HepG2 (cell line): ENCODE results near the gene PPP1R1A. TPM values are rescaled to one million over a fixed set of nuclear protein-coding genes. Genes with fewer than 3 reads are reported as not detected.

Experiments
- ATAC-seq: fragments of 200-7000 bp; cut with Tn5 transposase; 3 replicates; pipeline ENCODE4 v1.9.1; 2020; ENCODE audit warnings: mild to moderate bottlenecking, moderate library complexity
- BruUV-seq: library from RNA; stranded (reverse); fragments of 400-500 nt; replicated peaks from 2 replicates; lab custom pipeline; 2021; lab: Mats Ljungman, UMichigan
- CTCF ChIA-PET: fragments of 300-600 bp; formaldehyde crosslinking; extraction: SDS; loops from one replicate; lab custom pipeline; 2021; ENCODE audit warnings: low total read pairs, inconsistent platforms, low intra/inter-chr PET ratio; lab: Yijun Ruan, JAX
- POLR2A ChIA-PET: fragments of 350-600 bp; sonication (Branson Sonifier 250); formaldehyde crosslinking; loops from one replicate; lab custom pipeline; 2020; ENCODE audit warnings: antibody characterized with exemption, inconsistent platforms; lab: Yijun Ruan, JAX
- DNase-seq: peaks from one replicate; pipeline ENCODE4 v3.0.0-alpha.2; 2015; ENCODE audit warnings: low spot score
- FAIRE-seq: peaks from 3 replicates; lab custom pipeline; 2011; peaks lifted over from hg19 to GRCh38; lab: Jason Lieb, UNC
- H2AFZ ChIP-seq: one replicate; pipeline ENCODE4 v1.6.1; 2011; ENCODE audit warnings: low read length, inconsistent platforms
- H3K27ac ChIP-seq: fragments of 300-600 bp; 3 replicates; pipeline ENCODE4 v1.8.0; 2011; ENCODE audit warnings: mixed run types, mild to moderate bottlenecking, mixed read lengths, low read length, inconsistent platforms; ENCODE audit not compliant: insufficient read depth; ENCODE audit errors: extremely low read length
- H3K27me3 ChIP-seq, 2 experiments: fragments of 200-600 bp in 1 of 2; 2 replicates in 1 of 2; 3 replicates in 1 of 2; pipeline versions ENCODE4 v1.6.0 to v1.8.0; 2011; ENCODE audit warnings: low read length in 2 of 2, mild to moderate bottlenecking in 2 of 2, moderate library complexity in 2 of 2, inconsistent platforms in 1 of 2; ENCODE audit not compliant: insufficient read depth in 2 of 2, control insufficient read depth in 1 of 2
- H3K36me3 ChIP-seq, 2 experiments: fragments of 200-600 bp in 1 of 2; replicated peaks in 1 of 2; 2 replicates in 1 of 2; 3 replicates in 1 of 2; pipeline versions ENCODE4 v1.5.1 to v1.8.0; 2011; ENCODE audit warnings: low read length in 2 of 2, inconsistent platforms in 1 of 2; ENCODE audit not compliant: insufficient read depth in 2 of 2, control insufficient read depth in 1 of 2
- H3K4me1 ChIP-seq: 2 replicates; pipeline ENCODE4 v1.5.1; 2012; ENCODE audit warnings: low read length, inconsistent platforms; ENCODE audit not compliant: insufficient read depth
- H3K4me2 ChIP-seq: 2 replicates; pipeline ENCODE4 v1.6.0; 2011; ENCODE audit warnings: low read depth, low read length, inconsistent platforms
- H3K4me3 ChIP-seq, 3 experiments: fragments of 200-600 bp in 1 of 3; sonication (generic), shearing (Covaris generic) in 1 of 3; replicated peaks in 1 of 3; 2 replicates each; pipeline ENCODE4 v1.5.1; 2011 to 2016; ENCODE audit warnings: low read length in 3 of 3, inconsistent platforms in 2 of 3, low read depth in 2 of 3, mild to moderate bottlenecking in 2 of 3, control low read depth in 1 of 3, mixed read lengths in 1 of 3; ENCODE audit not compliant: insufficient read depth in 1 of 3
- H3K79me2 ChIP-seq: one replicate; pipeline ENCODE4 v1.6.1; 2011; ENCODE audit warnings: low read length, inconsistent platforms; ENCODE audit not compliant: insufficient read depth
- H3K9ac ChIP-seq: 2 replicates; pipeline ENCODE4 v1.6.0; 2011; ENCODE audit warnings: mild to moderate bottlenecking, low read depth, low read length, inconsistent platforms; ENCODE audit not compliant: insufficient read depth
- H3K9me3 ChIP-seq: 2 replicates; pipeline ENCODE4 v1.5.1; 2012; ENCODE audit warnings: mild to moderate bottlenecking, low read length
- H4K20me1 ChIP-seq: 2 replicates; pipeline ENCODE4 v1.6.0; 2011; ENCODE audit warnings: inconsistent platforms, mild to moderate bottlenecking, low read length, moderate library complexity; ENCODE audit not compliant: insufficient read depth
- BRF2 ChIP-seq: sonication (generic); formaldehyde crosslinking; IDR thresholded peaks from 2 replicates; pipeline ENCODE4 v1.8.1; 2022; ENCODE audit warnings: mild to moderate bottlenecking, missing genetic modification reagents
- MAFK ChIP-seq, 2 experiments: IDR thresholded peaks in 1 of 2; conservative IDR thresholded peaks in 1 of 2; 2 replicates each; pipeline ENCODE4 v1.6.1; 2011; ENCODE audit warnings: improper control_type of control experiment in 2 of 2, low read length in 2 of 2
- MED13 ChIP-seq: sonication (generic); formaldehyde crosslinking; IDR thresholded peaks from 2 replicates; pipeline ENCODE4 v1.5.0; 2020; ENCODE audit warnings: missing genetic modification reagents
- NR3C1 ChIP-seq: sonication (generic); formaldehyde crosslinking; IDR thresholded peaks from 2 replicates; pipeline ENCODE4 v1.4.0; 2020; ENCODE audit warnings: missing genetic modification reagents
- SIX4 ChIP-seq: sonication (generic); formaldehyde crosslinking; IDR thresholded peaks from 2 replicates; pipeline ENCODE4 v1.4.0; 2020; ENCODE audit warnings: missing genetic modification reagents
- TERF1 ChIP-seq: sonication (generic); formaldehyde crosslinking; IDR thresholded peaks from 2 replicates; pipeline ENCODE4 v1.8.0; 2022; ENCODE audit warnings: mild to moderate bottlenecking, missing genetic modification reagents, moderate library complexity
- ZBTB21 ChIP-seq: sonication (generic); formaldehyde crosslinking; IDR thresholded peaks from 2 replicates; pipeline ENCODE4 v1.4.0; 2020; ENCODE audit warnings: missing genetic modification reagents
- ZBTB40 ChIP-seq, 2 experiments: fragments of 450-650 bp in 1 of 2; sonication (generic) in 1 of 2; formaldehyde crosslinking in 1 of 2; IDR thresholded peaks; 2 replicates each; pipeline versions ENCODE4 v1.6.1 to v1.8.0; 2016 to 2022; ENCODE audit warnings: antibody characterized with exemption in 1 of 2, mild to moderate bottlenecking in 1 of 2, missing genetic modification reagents in 1 of 2
- ZNF205 ChIP-seq: IDR thresholded peaks from 2 replicates; pipeline ENCODE4 v1.6.1; 2018; ENCODE audit warnings: missing biosample characterization, missing genetic modification reagents
- ZNF335 ChIP-seq: sonication (generic); formaldehyde crosslinking; IDR thresholded peaks from 2 replicates; pipeline ENCODE4 v1.4.0; 2020; ENCODE audit warnings: missing genetic modification reagents
- ZNF546 ChIP-seq: sonication (generic); formaldehyde crosslinking; conservative IDR thresholded peaks from 2 replicates; pipeline ENCODE4 v1.8.1; 2023; ENCODE audit warnings: mild to moderate bottlenecking, missing genetic modification reagents
- ZNF550 ChIP-seq: sonication (generic); formaldehyde crosslinking; IDR thresholded peaks from 2 replicates; pipeline ENCODE4 v1.4.0; 2020; ENCODE audit warnings: mild to moderate bottlenecking, missing genetic modification reagents, borderline replicate concordance
- ZNF7 ChIP-seq: IDR thresholded peaks from 2 replicates; pipeline ENCODE4 v1.6.1; 2016; ENCODE audit warnings: missing biosample characterization, missing genetic modification reagents
- WGBS: methylation state at CpG from one replicate; pipeline ENCODE4 v1.1.6; 2017; ENCODE audit warnings: low lambda C conversion rate; 5-methylcytosine and 5-hydroxymethylcytosine counted together
- in situ Hi-C: cut with HindIII; loops from 2 replicates; pipeline ENCODE4 v1.10.0; 2017; ENCODE audit warnings: low pct_unique_long_range_greater_than_20kb; ENCODE audit not compliant: extremely low pct_ligation_motif_present
- intact Hi-C: fragments of 100-400 bp; cut with micrococcal nuclease; formaldehyde crosslinking; loops from one replicate; pipeline ENCODE4 v1.10.0; 2022; ENCODE audit not compliant: unreplicated experiment
- polyA plus RNA-seq, 8 experiments: library from polyadenylated mRNA; depleted of rRNA in 3 of 8; stranded (reverse) in 7 of 8; unstranded in 1 of 8; fragments of >200 nt; fragmentation: Illumina TruSeq in 4 of 8; extraction: Trizol in 4 of 8; gene quantifications; 2 replicates each; pipeline versions ENCODE4 v1.2.1 to v1.2.3, GENCODE V29; 2011 to 2016; ENCODE audit warnings: low read depth in 4 of 8, missing spikeins in 1 of 8, mixed read lengths in 1 of 8; ENCODE audit not compliant: insufficient read depth in 1 of 8
- total RNA-seq, 5 experiments: library from RNA; depleted of rRNA; stranded (reverse); fragments of >200 nt; fragmentation: Illumina TruSeq; extraction: Trizol; gene quantifications; 2 replicates each; pipeline ENCODE4 v1.2.3, GENCODE V29; 2016; ENCODE audit warnings: low read depth in 1 of 5

Gene PPP1R1A
- total and polyA plus RNA-seq, 2 of the 13 experiments (the other 11 are each of a cell fraction or from before 2014, with no cell fraction given): 0.20 TPM; not detected in 1

DNA sequence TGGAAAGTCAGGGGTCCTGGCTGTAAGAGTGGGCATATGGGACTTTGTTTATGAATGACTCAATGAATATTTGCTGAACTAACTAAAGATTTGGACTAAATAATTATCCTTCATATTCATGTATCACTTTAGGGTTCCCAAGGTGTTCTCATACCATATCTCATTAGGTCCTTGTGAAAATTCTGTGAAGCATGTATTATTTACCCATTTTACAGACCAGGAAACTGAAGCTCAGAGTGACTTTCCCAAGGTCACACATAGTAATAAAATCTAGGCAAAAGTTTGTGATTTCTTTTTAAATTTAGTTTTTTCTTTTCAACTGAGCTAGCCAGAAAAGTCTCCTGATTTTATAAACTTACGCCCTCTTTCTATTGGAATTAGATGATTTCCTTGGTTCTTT is 29.7 kb downstream of the PPP1R1A start:
- BruUV-seq: no TSS peak
- ChIA-PET POLR2A (no interaction called here), CTCF (no interaction called here)
- Histone ChIP-seq H3K9ac (no peak overlapping the region), H3K4me3 (no peak overlapping the region), H3K9me3 (no peaks in the 10 kb centered on the region), H2AFZ (no peak overlapping the region), H3K36me3 (no peaks in the 10 kb centered on the region), H3K4me2 (no peak overlapping the region), H3K79me2 (no peaks in the 10 kb centered on the region), H3K27ac (no peak overlapping the region), H4K20me1 (no peaks in the 10 kb centered on the region), H3K27me3 (peaks cover 5 to 27% of the 10 kb centered on the region in 2 experiments; a peak in 4 of 5 replicates), H3K4me1 (no peaks in the 10 kb centered on the region)
- FAIRE-seq (no peak), DNase-seq (no peak), ATAC-seq (no peak)
- in situ Hi-C loops: no loop called here
- intact Hi-C loops: no loop called here
- WGBS: 45% methylated on average over 1 of the region's 1 CpG
- TF ChIP-seq ZNF335: no peak
- no peak for TF ChIP-seq MED13
- no peak for TF ChIP-seq TERF1 (CRISPR knock-in tag)
- TF ChIP-seq BRF2: no peak
- no peak for TF ChIP-seq ZNF546 (CRISPR knock-in tag)
- no peak for TF ChIP-seq ZBTB40 (IDR thresholded peaks at IDR 0.05)
- TF ChIP-seq ZBTB40 (CRISPR knock-in tag; IDR thresholded peaks at IDR 0.05): no peak
- no peak for TF ChIP-seq NR3C1 (CRISPR knock-in tag)
- TF ChIP-seq MAFK (conservative IDR thresholded peaks at IDR 0.05 in 1 of 2, IDR thresholded peaks at IDR 0.05 in 1 of 2; ENCODE audit: low read length in 2 of 2): no peak
- TF ChIP-seq ZBTB21: no peak
- no peak for TF ChIP-seq SIX4 (CRISPR knock-in tag)
- TF ChIP-seq ZNF550: no peak
- no peak for TF ChIP-seq ZNF205 (CRISPR knock-in tag)
- TF ChIP-seq ZNF7 (CRISPR knock-in tag): no peak
